Measurements from ENCODE around the gene RBPMS2. TPM values are rescaled to one million over a fixed set of nuclear protein-coding genes. Genes with fewer than 3 reads are reported as not detected.

Gene RBPMS2
- polyA plus RNA-seq, 1 of the 3 experiments (the other 2 are of a cell fraction), result 6.5 TPM

DNA sequence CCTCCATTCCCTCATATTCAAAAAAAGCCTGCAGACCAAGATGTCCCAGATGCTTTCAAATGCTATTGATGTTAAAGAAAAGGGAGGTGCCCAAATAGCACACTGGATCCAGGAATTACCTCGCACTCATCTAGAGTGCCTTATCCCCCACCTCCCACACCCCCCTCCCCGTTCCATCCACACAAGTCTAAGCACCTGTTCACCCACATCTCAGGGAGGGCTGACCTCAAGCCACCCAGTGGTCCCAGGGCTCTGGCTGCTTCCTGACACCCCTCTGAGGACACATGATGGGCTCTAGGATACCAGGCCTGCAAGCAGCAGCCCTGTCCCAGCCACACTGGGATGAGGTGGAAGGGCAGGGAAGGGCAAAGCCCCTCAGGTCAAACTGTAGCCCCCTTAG, 4.8 kb downstream of the RBPMS2 start:
- H3K9ac ChIP-seq, result no peak overlapping the region
- no peak for DNase-seq
- ChIA-PET POLR2A (no interaction called here), CTCF (no interaction called here)
- 92% methylated on average over 2 of the region's 2 CpGs for WGBS (ENCODE audit: low lambda C conversion rate)
- H3K27me3 ChIP-seq (ENCODE audit: insufficient read depth), result no peaks in the 10 kb centered on the region
- H3K9me2 ChIP-seq, result no peaks in the 10 kb centered on the region
- no peaks in the 10 kb centered on the region for H3K9me3 ChIP-seq
- no peaks in the 10 kb centered on the region for H3K79me2 ChIP-seq (ENCODE audit: insufficient read depth)
- H3K36me3 ChIP-seq (replicated peaks in 1 of 2; ENCODE audit: control insufficient read depth in 1 of 2, insufficient read depth in 2 of 2, low read length in 1 of 2), result no peaks in the 10 kb centered on the region
- H3K4me3 ChIP-seq (ENCODE audit: low read depth in 2 of 2, low read length in 1 of 2), result no peak overlapping the region
- no peak overlapping the region for H3K27ac ChIP-seq (ENCODE audit: low read depth in 2 of 2, low read length in 1 of 2)
- no peak for TF ChIP-seq FOSL2 (IDR thresholded peaks at IDR 0.05; ENCODE audit: borderline replicate concordance, low read depth)
- TF ChIP-seq CTCF (IDR thresholded peaks at IDR 0.05), result no peak
- TF ChIP-seq GABPA (IDR thresholded peaks at IDR 0.05; ENCODE audit: low read depth), result no peak
- no peak for TF ChIP-seq RCOR1 (IDR thresholded peaks at IDR 0.05; ENCODE audit: low read length)
- TF ChIP-seq EZH2phosphoT487 (IDR thresholded peaks at IDR 0.05; ENCODE audit: borderline replicate concordance, low read depth), result no peak
- no peaks in the 10 kb centered on the region for H3F3A ChIP-seq (replicated peaks; ENCODE audit: insufficient read depth)
- peaks cover 0 to 6% of the 10 kb centered on the region in 2 experiments; a peak in 1 of 4 replicates for H3K4me1 ChIP-seq (ENCODE audit: control insufficient read depth in 1 of 2, insufficient read depth in 2 of 2, low read depth in 1 of 2, low read length in 1 of 2)
- H3K4me2 ChIP-seq, result no peak overlapping the region
- no peak overlapping the region for H2AFZ ChIP-seq (ENCODE audit: low read depth)
- H4K20me1 ChIP-seq (ENCODE audit: insufficient read depth), result no peaks in the 10 kb centered on the region

DNA sequence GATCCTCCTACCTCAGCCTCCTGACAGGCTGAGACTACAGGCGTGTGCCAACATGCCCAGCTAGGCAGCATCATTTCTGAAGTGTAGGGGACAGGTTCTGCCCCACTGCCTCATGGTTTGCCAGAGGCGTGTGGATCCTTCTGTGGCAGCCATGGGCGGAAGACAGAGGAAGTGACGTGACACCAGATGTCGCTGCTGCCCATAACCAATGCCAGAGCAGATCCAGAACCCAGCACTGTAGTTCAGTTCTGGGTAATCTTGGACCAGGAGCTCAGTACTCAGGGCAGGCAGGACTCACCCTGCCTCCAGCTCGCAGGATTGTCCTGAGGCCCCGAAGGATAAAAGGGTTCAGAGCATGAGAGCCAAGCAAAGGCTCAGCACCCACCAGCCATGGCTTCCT, 8.2 kb downstream of the RBPMS2 start:
- H2AFZ ChIP-seq (ENCODE audit: low read depth), result no peak overlapping the region
- no peak overlapping the region for H3K4me2 ChIP-seq
- no peaks in the 10 kb centered on the region for H3K9me2 ChIP-seq
- no peaks in the 10 kb centered on the region for H4K20me1 ChIP-seq (ENCODE audit: insufficient read depth)
- no peaks in the 10 kb centered on the region for H3K27me3 ChIP-seq (ENCODE audit: insufficient read depth)
- no peaks in the 10 kb centered on the region for H3K79me2 ChIP-seq (ENCODE audit: insufficient read depth)
- H3K9ac ChIP-seq, result no peak overlapping the region
- DNase-seq, result peak; percentile 45
- TF ChIP-seq SMC3 (IDR thresholded peaks at IDR 0.05; ENCODE audit: low read depth, low read length) (peak; percentile 21; the same call in 1 of the 2 replicates), CHD2 (IDR thresholded peaks at IDR 0.05; ENCODE audit: low read length, partially characterized antibody) (no peak), RAD21 (IDR thresholded peaks at IDR 0.05; ENCODE audit: low read length) (peak; percentile 49)
- no peak overlapping the region for H3K4me3 ChIP-seq (ENCODE audit: low read depth in 2 of 2, low read length in 1 of 2)
- H3F3A ChIP-seq (replicated peaks; ENCODE audit: insufficient read depth), result no peaks in the 10 kb centered on the region
- H3K27ac ChIP-seq (ENCODE audit: low read depth in 2 of 2, low read length in 1 of 2), result no peak overlapping the region
- CTCF ChIA-PET, result interaction anchor here (0.9 to 1.9 kb wide), 4 partner anchors 35 to 43 kb away, joined by 3 to 7 read pairs (median 4); no protein-coding TSS in a partner anchor
- POLR2A ChIA-PET, result no interaction called here
- H3K4me1 ChIP-seq (ENCODE audit: control insufficient read depth in 1 of 2, insufficient read depth in 2 of 2, low read depth in 1 of 2, low read length in 1 of 2), result no peaks in the 10 kb centered on the region; a peak in 1 of 4 replicates
- H3K36me3 ChIP-seq (replicated peaks in 1 of 2; ENCODE audit: control insufficient read depth in 1 of 2, insufficient read depth in 2 of 2, low read length in 1 of 2), result no peaks in the 10 kb centered on the region
- 98% methylated on average over 5 of the region's 7 CpGs for WGBS (ENCODE audit: low lambda C conversion rate)
- H3K9me3 ChIP-seq, result no peaks in the 10 kb centered on the region

- DNase-seq, result no peak
- Histone ChIP-seq H3K27ac (ENCODE audit: low read depth in 2 of 2, low read length in 1 of 2) (no peak overlapping the region), H3F3A (replicated peaks; ENCODE audit: insufficient read depth) (no peaks in the 10 kb centered on the region), H3K36me3 (replicated peaks in 1 of 2; ENCODE audit: control insufficient read depth in 1 of 2, insufficient read depth in 2 of 2, low read length in 1 of 2) (no peaks in the 10 kb centered on the region), H3K9me2 (no peaks in the 10 kb centered on the region), H2AFZ (ENCODE audit: low read depth) (no peak overlapping the region), H3K27me3 (ENCODE audit: insufficient read depth) (no peaks in the 10 kb centered on the region), H3K4me1 (ENCODE audit: control insufficient read depth in 1 of 2, insufficient read depth in 2 of 2, low read depth in 1 of 2, low read length in 1 of 2) (no peaks in the 10 kb centered on the region; a peak in 1 of 4 replicates), H4K20me1 (ENCODE audit: insufficient read depth) (no peaks in the 10 kb centered on the region), H3K79me2 (ENCODE audit: insufficient read depth) (no peaks in the 10 kb centered on the region), H3K9ac (no peak overlapping the region), H3K4me3 (ENCODE audit: low read depth in 2 of 2, low read length in 1 of 2) (no peak overlapping the region), H3K9me3 (no peaks in the 10 kb centered on the region), H3K4me2 (no peak overlapping the region)
- TF ChIP-seq CHD2 (IDR thresholded peaks at IDR 0.05; ENCODE audit: low read length, partially characterized antibody), result no peak
- POLR2A ChIA-PET, result no interaction called here
- 98% methylated on average over 7 of the region's 8 CpGs for WGBS (ENCODE audit: low lambda C conversion rate)
- CTCF ChIA-PET, result interaction anchor here (0.7 to 1.9 kb wide), 3 partner anchors 34 to 44 kb away, joined by 3 to 7 read pairs (median 4); no protein-coding TSS in a partner anchor
Observed at GRCh38 chr15:64766058-64766457, 9.3 kb downstream of the RBPMS2 start.
